PC-9 (cell line): ENCODE measurements around the gene KCNQ5. TPM values are rescaled to one million over a fixed set of nuclear protein-coding genes. Genes with fewer than 3 reads are reported as not detected.

Experiments
- BruUV-seq: library from RNA; stranded (reverse); fragments of 400-500 nt; replicated peaks from 2 replicates; lab custom pipeline; 2021; lab: Mats Ljungman, UMichigan
- CTCF ChIA-PET: fragments of 300-600 bp; sonication (Branson Sonifier 250); formaldehyde crosslinking; loops from one replicate; lab custom pipeline; 2022; ENCODE audit warnings: antibody characterized with exemption; lab: Charles Lee
- POLR2A ChIA-PET: fragments of 300-600 bp; sonication (Branson Sonifier 250); formaldehyde crosslinking; loops from one replicate; lab custom pipeline; 2022; ENCODE audit warnings: antibody characterized with exemption; ENCODE audit not compliant: unreplicated experiment; lab: Charles Lee
- DNase-seq, 2 experiments: peaks; one replicate each; pipeline versions ENCODE4 v3.0.0 to v3.0.0-alpha.2; 2015 to 2022; ENCODE audit warnings: mixed read lengths in 1 of 2
- H2AFZ ChIP-seq: fragments of 200-600 bp; sonication (generic); 2 replicates; pipeline ENCODE4 v1.8.1; 2017; ENCODE audit warnings: antibody characterized with exemption
- H3F3A ChIP-seq: fragments of 200-600 bp; sonication (generic); 2 replicates; pipeline ENCODE4 v1.8.1; 2017; ENCODE audit warnings: antibody characterized with exemption, mild to moderate bottlenecking, low read depth; ENCODE audit not compliant: insufficient read depth
- H3K27ac ChIP-seq: fragments of 200-600 bp; sonication (generic); 2 replicates; pipeline ENCODE4 v1.6.1; 2016; ENCODE audit warnings: mixed run types
- H3K27me3 ChIP-seq: fragments of 200-600 bp; sonication (generic); 2 replicates; pipeline ENCODE4 v1.6.1; 2016; ENCODE audit warnings: low read depth, mixed run types; ENCODE audit not compliant: insufficient read depth
- H3K36me3 ChIP-seq: fragments of 200-600 bp; sonication (generic); 2 replicates; pipeline ENCODE4 v1.6.1; 2016; ENCODE audit warnings: low read depth, mixed run types
- H3K4me1 ChIP-seq: fragments of 200-600 bp; sonication (generic); replicated peaks from 2 replicates; pipeline ENCODE4 v1.6.1; 2016; ENCODE audit warnings: mixed run types; ENCODE audit not compliant: insufficient read depth
- H3K4me2 ChIP-seq: fragments of 200-600 bp; sonication (generic); 2 replicates; pipeline ENCODE4 v1.6.1; 2017; ENCODE audit warnings: mixed run types
- H3K4me3 ChIP-seq: fragments of 200-600 bp; sonication (generic); 2 replicates; pipeline ENCODE4 v1.6.1; 2016; ENCODE audit warnings: mixed run types
- H3K79me2 ChIP-seq: fragments of 200-600 bp; sonication (generic); 2 replicates; pipeline ENCODE4 v1.6.1; 2017; ENCODE audit warnings: low read depth, mixed run types
- H3K9me2 ChIP-seq: fragments of 200-600 bp; sonication (generic); 2 replicates; pipeline ENCODE4 v1.8.1; 2017; ENCODE audit warnings: mild to moderate bottlenecking; ENCODE audit not compliant: insufficient read depth
- H3K9me3 ChIP-seq: fragments of 200-600 bp; sonication (generic); 2 replicates; pipeline ENCODE4 v1.8.1; 2016; ENCODE audit warnings: low read depth; ENCODE audit not compliant: insufficient read depth
- H4K20me1 ChIP-seq: fragments of 200-600 bp; sonication (generic); 2 replicates; pipeline ENCODE4 v1.8.1; 2017; ENCODE audit not compliant: insufficient read depth
- EZH2 ChIP-seq: fragments of 200-600 bp; sonication (generic); IDR thresholded peaks from 2 replicates; pipeline ENCODE4 v1.8.0; 2017; ENCODE audit warnings: antibody characterized with exemption, low read depth
- intact Hi-C: fragments of 100-400 bp; cut with micrococcal nuclease; formaldehyde crosslinking; loops from one replicate; pipeline ENCODE4 v1.10.0; 2022; ENCODE audit not compliant: unreplicated experiment
- total RNA-seq: library from RNA; stranded (reverse); gene quantifications from 2 replicates; pipeline ENCODE4 v1.2.3, GENCODE V29; 2021
- TF ChIP-seq, protein P1 (sequence below): fragments of 200-600 bp; sonication (generic); conservative IDR thresholded peaks from 2 replicates; pipeline ENCODE4 v1.6.1; 2017; ENCODE audit warnings: mixed run types, antibody characterized with exemption, mild to moderate bottlenecking, moderate library complexity

The KCNQ5 gene
- total RNA-seq, 1 experiment from 2014 or later, result 0.20 TPM

DNA sequence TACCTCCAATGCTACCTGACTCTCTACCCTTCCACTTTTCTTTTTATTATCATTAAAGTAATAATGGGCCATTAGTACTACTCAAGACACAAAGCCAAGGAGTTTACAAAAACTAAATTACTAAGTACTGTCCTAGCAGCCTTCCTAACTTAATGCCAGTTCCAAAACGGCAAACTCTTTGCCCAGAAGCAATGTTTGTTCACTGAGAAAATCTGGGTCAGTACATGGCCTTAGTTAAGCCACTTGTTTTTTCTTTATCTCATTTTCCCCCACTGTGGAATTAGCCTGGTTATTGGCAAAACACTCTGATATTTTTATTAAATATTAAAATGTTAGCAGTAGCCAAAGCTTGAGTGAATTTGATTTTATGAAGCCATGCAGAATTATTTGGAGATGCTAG, 242.4 kb downstream of the KCNQ5 start:
- Histone ChIP-seq H3K27me3 (no peaks in the 10 kb centered on the region), H2AFZ (no peak overlapping the region), H3F3A (no peaks in the 10 kb centered on the region), H3K9me2 (no peaks in the 10 kb centered on the region), H3K4me2 (no peak overlapping the region), H3K4me1 (no peaks in the 10 kb centered on the region), H3K27ac (no peak overlapping the region), H3K79me2 (no peaks in the 10 kb centered on the region), H4K20me1 (no peaks in the 10 kb centered on the region), H3K36me3 (no peaks in the 10 kb centered on the region), H3K9me3 (no peaks in the 10 kb centered on the region), H3K4me3 (no peak overlapping the region)
- no TSS peak for BruUV-seq
- no peak for TF ChIP-seq EZH2
- TF ChIP-seq, protein P1, sequence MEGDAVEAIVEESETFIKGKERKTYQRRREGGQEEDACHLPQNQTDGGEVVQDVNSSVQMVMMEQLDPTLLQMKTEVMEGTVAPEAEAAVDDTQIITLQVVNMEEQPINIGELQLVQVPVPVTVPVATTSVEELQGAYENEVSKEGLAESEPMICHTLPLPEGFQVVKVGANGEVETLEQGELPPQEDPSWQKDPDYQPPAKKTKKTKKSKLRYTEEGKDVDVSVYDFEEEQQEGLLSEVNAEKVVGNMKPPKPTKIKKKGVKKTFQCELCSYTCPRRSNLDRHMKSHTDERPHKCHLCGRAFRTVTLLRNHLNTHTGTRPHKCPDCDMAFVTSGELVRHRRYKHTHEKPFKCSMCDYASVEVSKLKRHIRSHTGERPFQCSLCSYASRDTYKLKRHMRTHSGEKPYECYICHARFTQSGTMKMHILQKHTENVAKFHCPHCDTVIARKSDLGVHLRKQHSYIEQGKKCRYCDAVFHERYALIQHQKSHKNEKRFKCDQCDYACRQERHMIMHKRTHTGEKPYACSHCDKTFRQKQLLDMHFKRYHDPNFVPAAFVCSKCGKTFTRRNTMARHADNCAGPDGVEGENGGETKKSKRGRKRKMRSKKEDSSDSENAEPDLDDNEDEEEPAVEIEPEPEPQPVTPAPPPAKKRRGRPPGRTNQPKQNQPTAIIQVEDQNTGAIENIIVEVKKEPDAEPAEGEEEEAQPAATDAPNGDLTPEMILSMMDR, result no peak
- ChIA-PET CTCF (no interaction called here), POLR2A (no interaction called here)
- intact Hi-C loops, result no loop called here
- DNase-seq, result no peak

DNA sequence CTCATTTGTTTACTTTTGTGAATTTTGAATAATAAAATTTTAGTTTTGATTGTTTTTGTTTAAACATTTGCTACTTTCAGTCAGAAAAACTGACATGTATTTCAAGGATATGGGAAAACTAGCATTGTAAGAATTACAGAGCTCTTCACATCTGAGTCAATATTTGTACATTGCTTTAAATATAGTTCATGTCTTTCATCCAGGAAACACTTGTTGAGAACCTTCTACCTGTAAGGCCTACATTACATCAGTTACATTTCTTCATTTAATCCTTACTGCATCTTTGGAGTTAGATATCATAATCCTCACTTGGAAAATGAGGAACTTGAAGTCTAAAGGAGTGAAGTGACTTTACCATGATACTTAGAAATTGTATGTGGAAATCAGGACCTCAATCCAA, 242.9 kb downstream of the KCNQ5 start:
- ChIA-PET CTCF (no interaction called here), POLR2A (no interaction called here)
- intact Hi-C loops, result no loop called here
- Histone ChIP-seq H3K4me1 (no peaks in the 10 kb centered on the region), H3K4me3 (no peak overlapping the region), H3K4me2 (no peak overlapping the region), H3F3A (no peaks in the 10 kb centered on the region), H3K79me2 (no peaks in the 10 kb centered on the region), H3K9me3 (no peaks in the 10 kb centered on the region), H3K27me3 (no peaks in the 10 kb centered on the region), H3K36me3 (no peaks in the 10 kb centered on the region), H3K9me2 (no peaks in the 10 kb centered on the region), H4K20me1 (no peaks in the 10 kb centered on the region), H3K27ac (no peak overlapping the region), H2AFZ (no peak overlapping the region)
- TF ChIP-seq, protein P1, result no peak
- TF ChIP-seq EZH2, result no peak
- no peak for DNase-seq
- BruUV-seq, result no TSS peak

DNA sequence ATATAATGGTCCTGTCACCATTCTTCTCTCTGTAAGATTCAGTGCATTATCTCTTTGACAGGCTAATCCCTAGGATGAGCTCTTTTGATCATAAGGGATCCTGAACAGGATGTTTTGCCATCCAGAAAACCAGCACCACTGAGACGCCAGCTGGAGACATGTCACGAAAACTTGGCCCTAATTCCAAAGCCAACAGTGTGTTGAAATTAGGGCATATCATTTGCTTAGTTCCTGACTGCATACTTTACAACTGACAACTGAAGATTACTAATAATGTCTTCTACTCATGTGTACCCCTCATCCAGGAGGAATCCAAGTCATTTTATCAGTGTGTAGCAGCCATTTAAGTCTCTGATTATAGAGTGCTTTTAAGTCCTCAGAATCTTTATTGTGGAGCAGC, 243.6 kb downstream of the KCNQ5 start:
- H3K27ac ChIP-seq, result no peak overlapping the region
- H3K9me2 ChIP-seq, result no peaks in the 10 kb centered on the region
- BruUV-seq, result no TSS peak
- H3K36me3 ChIP-seq, result no peaks in the 10 kb centered on the region
- no peak overlapping the region for H3K4me2 ChIP-seq
- H4K20me1 ChIP-seq, result no peaks in the 10 kb centered on the region
- H3K79me2 ChIP-seq, result no peaks in the 10 kb centered on the region
- CTCF ChIA-PET, result no interaction called here
- TF ChIP-seq EZH2, result no peak
- intact Hi-C loops, result no loop called here
- POLR2A ChIA-PET, result no interaction called here
- no peak for DNase-seq
- H3K4me1 ChIP-seq, result no peaks in the 10 kb centered on the region
- H3F3A ChIP-seq, result no peaks in the 10 kb centered on the region
- no peak overlapping the region for H2AFZ ChIP-seq
- H3K27me3 ChIP-seq, result no peaks in the 10 kb centered on the region
- H3K4me3 ChIP-seq, result no peak overlapping the region
- no peaks in the 10 kb centered on the region for H3K9me3 ChIP-seq

DNA sequence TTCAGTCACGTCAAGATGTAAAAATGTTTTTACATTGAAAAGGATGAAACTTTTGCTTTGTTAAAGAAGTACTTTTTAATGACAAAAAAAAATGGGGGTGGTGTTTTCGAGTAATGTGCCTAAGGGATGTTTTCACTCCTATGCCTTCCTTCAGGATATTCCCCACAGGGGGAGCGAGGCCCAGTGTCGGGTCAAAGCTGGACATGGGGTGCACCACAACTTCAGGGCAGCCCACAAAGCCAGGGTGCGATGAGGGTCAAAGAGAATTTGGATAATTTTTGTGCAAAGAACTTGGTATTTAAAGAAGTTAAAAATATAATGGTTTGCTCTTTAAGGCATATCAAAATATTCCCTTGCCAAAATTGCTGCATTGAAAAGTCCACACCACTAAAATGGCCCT, 247.8 kb downstream of the KCNQ5 start:
- POLR2A ChIA-PET, result no interaction called here

More for the DNA sequence above, 247.8 kb downstream of the KCNQ5 start:
- H3K27ac ChIP-seq, result no peak overlapping the region
- TF ChIP-seq EZH2, result no peak
- TF ChIP-seq, protein P1, result no peak
- no peaks in the 10 kb centered on the region for H3F3A ChIP-seq
- H3K36me3 ChIP-seq, result no peaks in the 10 kb centered on the region
- CTCF ChIA-PET, result no interaction called here
- no peaks in the 10 kb centered on the region for H4K20me1 ChIP-seq
- no peaks in the 10 kb centered on the region for H3K9me3 ChIP-seq
- H3K27me3 ChIP-seq, result no peaks in the 10 kb centered on the region
- no peak overlapping the region for H2AFZ ChIP-seq
- H3K4me3 ChIP-seq, result no peak overlapping the region
- no TSS peak for BruUV-seq
- DNase-seq, result no peak
- H3K4me2 ChIP-seq, result no peak overlapping the region
- no peaks in the 10 kb centered on the region for H3K9me2 ChIP-seq
- intact Hi-C loops, result no loop called here
- H3K4me1 ChIP-seq, result no peaks in the 10 kb centered on the region
- no peaks in the 10 kb centered on the region for H3K79me2 ChIP-seq
